SJSA1 (cell line): ENCODE results near the gene CLSTN1. TPM values are rescaled to one million over a fixed set of nuclear protein-coding genes. Genes with fewer than 3 reads are reported as not detected.
"Not testable (repeated sequence)": the region's sequence is repeated elsewhere in the genome, so short reads cannot be mapped to it uniquely, and the experiment has no call there.

Experiments
- DNase-seq, 2 experiments: peaks; one replicate each; pipeline ENCODE4 v3.0.0-alpha.2; 2015 to 2020; ENCODE audit warnings: low spot score in 2 of 2, low read depth in 1 of 2
- H3K27ac ChIP-seq: fragments of 250-450 bp; sonication (Bioruptor Pico); 2 replicates; pipeline ENCODE4 v1.5.1; 2020; ENCODE audit warnings: mild to moderate bottlenecking, moderate library complexity
- H3K27me3 ChIP-seq: fragments of 250-450 bp; sonication (Bioruptor Pico); replicated peaks from 2 replicates; pipeline ENCODE4 v1.5.1; 2020; ENCODE audit warnings: mild to moderate bottlenecking, moderate library complexity
- H3K36me3 ChIP-seq: fragments of 250-450 bp; sonication (Bioruptor Pico); 2 replicates; pipeline ENCODE4 v1.5.1; 2020; ENCODE audit warnings: mild to moderate bottlenecking
- H3K4me1 ChIP-seq: fragments of 250-450 bp; sonication (Bioruptor Pico); replicated peaks from 2 replicates; pipeline ENCODE4 v1.6.1; 2021; ENCODE audit warnings: mild to moderate bottlenecking
- H3K4me3 ChIP-seq: fragments of 250-450 bp; sonication (Bioruptor Pico); 2 replicates; pipeline ENCODE4 v1.5.1; 2020; ENCODE audit warnings: mild to moderate bottlenecking
- H3K9me3 ChIP-seq: fragments of 250-450 bp; sonication (Bioruptor Pico); replicated peaks from 2 replicates; pipeline ENCODE4 v1.5.1; 2020; ENCODE audit warnings: mild to moderate bottlenecking
- total RNA-seq: library from RNA; depleted of rRNA; stranded (reverse); fragments of >200 nt; shearing (Covaris generic); gene quantifications from 2 replicates; pipeline ENCODE4 v1.2.3, GENCODE V29; 2014

The CLSTN1 gene
- total RNA-seq, 1 experiment from 2014 or later = 64.3 TPM

DNA sequence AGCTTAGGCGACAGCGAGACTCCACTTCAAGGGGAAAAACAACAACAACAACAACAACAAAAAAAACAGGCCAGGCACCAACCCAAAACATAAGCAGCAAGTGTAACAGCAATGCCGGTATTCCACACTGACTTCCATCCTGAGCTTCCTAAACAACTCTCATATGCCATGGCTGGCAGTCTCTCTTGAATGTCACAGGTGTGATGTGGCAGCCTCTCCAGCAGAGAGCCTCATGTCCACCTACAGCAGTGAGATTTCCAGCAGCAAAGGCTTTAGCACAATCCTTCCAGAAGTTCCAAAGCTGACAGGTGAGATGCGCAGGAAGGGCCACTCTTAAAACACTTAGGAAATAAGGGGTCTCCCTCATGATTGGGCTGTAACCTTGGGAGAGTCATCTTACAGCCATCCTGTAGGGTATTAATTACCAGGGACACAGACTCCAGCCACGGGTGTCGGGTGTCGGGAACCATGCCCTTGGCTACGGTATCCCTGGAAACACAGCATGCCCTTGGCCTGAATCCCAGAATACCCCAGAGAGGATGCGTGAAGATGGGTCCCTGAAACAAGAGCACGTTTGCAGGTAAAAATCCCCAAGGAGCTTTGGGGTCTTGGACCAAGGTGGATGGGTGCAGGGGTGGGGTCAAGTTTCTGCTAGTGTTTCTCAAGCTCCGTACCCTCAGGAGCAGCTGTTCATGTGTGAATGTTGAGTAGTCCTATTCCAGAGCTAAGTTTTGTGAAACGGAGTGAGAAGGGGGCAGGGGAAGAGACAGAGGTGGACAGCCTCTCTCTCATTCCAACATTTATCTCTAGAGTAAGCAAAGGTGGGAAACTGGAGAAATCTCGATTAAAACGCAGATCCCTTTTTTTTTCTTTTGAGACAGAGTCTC, 31.4 kb downstream of the CLSTN1 start:
- H3K27ac ChIP-seq = no peak overlapping the region
- no peaks in the 10 kb centered on the region; the same call in 1 of the 2 replicates for H3K36me3 ChIP-seq
- no peak overlapping the region for H3K4me3 ChIP-seq
- DNase-seq = no peak
- H3K9me3 ChIP-seq = no peaks in the 10 kb centered on the region
- peaks cover 15% of the 10 kb centered on the region for H3K4me1 ChIP-seq
- no peaks in the 10 kb centered on the region for H3K27me3 ChIP-seq

- H3K36me3 ChIP-seq, H3K9me3 ChIP-seq, H3K27ac ChIP-seq, H3K27me3 ChIP-seq, H3K4me1 ChIP-seq, H3K4me3 ChIP-seq, DNase-seq: not testable (repeated sequence)
Observed at GRCh38 chr1:9789700-9790099, 34.1 kb downstream of the CLSTN1 start.

- no peak overlapping the region for H3K4me3 ChIP-seq
- H3K36me3 ChIP-seq = no peaks in the 10 kb centered on the region; the same call in 1 of the 2 replicates
- DNase-seq = no peak
- H3K27me3 ChIP-seq = no peaks in the 10 kb centered on the region
- no peaks in the 10 kb centered on the region for H3K9me3 ChIP-seq
- no peaks in the 10 kb centered on the region for H3K4me1 ChIP-seq
- H3K27ac ChIP-seq = no peak overlapping the region
Observed at GRCh38 chr1:9787702-9788101, 36.1 kb downstream of the CLSTN1 start.

- H3K4me1 ChIP-seq = no peaks in the 10 kb centered on the region
- no peaks in the 10 kb centered on the region for H3K36me3 ChIP-seq
- H3K27me3 ChIP-seq = no peaks in the 10 kb centered on the region
- H3K27ac ChIP-seq = no peak overlapping the region
- H3K9me3 ChIP-seq = no peaks in the 10 kb centered on the region
- H3K4me3 ChIP-seq = no peak overlapping the region
- no peak for DNase-seq
Observed at GRCh38 chr1:9785406-9785805, 38.4 kb downstream of the CLSTN1 start.

GRCh38 chr1:9784508-9785133, 39.1 kb downstream of the CLSTN1 start:
- no peaks in the 10 kb centered on the region for H3K27me3 ChIP-seq
- no peaks in the 10 kb centered on the region for H3K36me3 ChIP-seq
- no peaks in the 10 kb centered on the region for H3K9me3 ChIP-seq
- H3K27ac ChIP-seq = no peak overlapping the region
- no peaks in the 10 kb centered on the region for H3K4me1 ChIP-seq
- no peak overlapping the region for H3K4me3 ChIP-seq
- no peak for DNase-seq

DNA sequence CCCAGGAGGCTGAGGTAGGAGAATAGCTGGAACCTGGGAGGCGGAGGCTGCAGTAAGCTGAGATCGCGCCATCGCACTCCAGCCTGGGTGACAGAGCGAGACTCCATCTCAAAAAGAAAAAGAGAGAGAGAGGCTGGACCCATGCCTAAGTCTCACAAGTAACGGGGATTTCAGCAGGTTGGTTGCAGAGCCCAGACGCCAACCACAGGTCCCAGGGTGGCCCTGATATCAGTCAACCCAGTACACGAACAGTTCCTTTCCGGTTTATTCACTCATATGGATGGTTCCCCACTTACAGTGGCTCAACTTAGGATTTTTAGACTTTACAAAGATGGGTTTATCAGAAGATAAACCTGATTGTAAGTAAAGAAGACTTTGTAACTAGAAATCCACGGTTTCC, 40.9 kb downstream of the CLSTN1 start:
- no peaks in the 10 kb centered on the region for H3K9me3 ChIP-seq
- H3K4me1 ChIP-seq = no peaks in the 10 kb centered on the region
- DNase-seq = no peak
- H3K4me3 ChIP-seq = no peak overlapping the region
- H3K27ac ChIP-seq = no peak overlapping the region
- no peaks in the 10 kb centered on the region for H3K36me3 ChIP-seq
- H3K27me3 ChIP-seq = no peaks in the 10 kb centered on the region

GRCh38 chr1:9782116-9782751, 41.5 kb downstream of the CLSTN1 start:
- H3K9me3 ChIP-seq = no peaks in the 10 kb centered on the region
- H3K27ac ChIP-seq = no peak overlapping the region
- H3K27me3 ChIP-seq = no peaks in the 10 kb centered on the region
- no peak overlapping the region for H3K4me3 ChIP-seq
- no peak for DNase-seq
- H3K4me1 ChIP-seq = no peaks in the 10 kb centered on the region
- H3K36me3 ChIP-seq = no peaks in the 10 kb centered on the region

- Histone ChIP-seq H3K27me3 (no peaks in the 10 kb centered on the region), H3K36me3 (no peaks in the 10 kb centered on the region), H3K4me3 (no peak overlapping the region), H3K4me1 (no peaks in the 10 kb centered on the region), H3K27ac (no peak overlapping the region), H3K9me3 (no peaks in the 10 kb centered on the region)
- no peak for DNase-seq
Observed at GRCh38 chr1:9780554-9781110, 43.1 kb downstream of the CLSTN1 start.

DNA sequence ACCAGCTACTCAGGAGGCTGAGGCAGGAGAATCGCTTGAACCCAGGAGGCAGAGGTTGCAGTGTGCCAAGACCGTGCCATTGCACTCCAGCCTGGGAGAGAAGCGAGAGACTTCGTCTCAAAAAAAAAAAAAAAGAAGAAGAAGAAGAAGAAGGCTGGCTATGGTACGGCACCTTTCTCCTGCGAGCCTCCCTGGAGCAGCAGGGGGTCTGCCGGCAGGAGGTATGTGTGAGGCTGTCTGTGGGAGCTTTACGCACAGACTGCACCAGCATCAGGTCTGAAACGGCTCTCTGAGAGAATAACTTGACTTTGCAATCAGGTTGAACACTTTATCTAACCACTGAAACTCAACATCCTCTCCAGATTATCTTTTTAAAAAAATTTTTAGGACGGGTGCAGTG, 44.9 kb downstream of the CLSTN1 start:
- no peak overlapping the region for H3K4me3 ChIP-seq
- no peaks in the 10 kb centered on the region for H3K36me3 ChIP-seq
- H3K27ac ChIP-seq = no peak overlapping the region
- H3K27me3 ChIP-seq = no peaks in the 10 kb centered on the region
- H3K4me1 ChIP-seq = no peaks in the 10 kb centered on the region
- DNase-seq = no peak
- H3K9me3 ChIP-seq = no peaks in the 10 kb centered on the region

- H3K4me3 ChIP-seq = no peak overlapping the region
- H3K27me3 ChIP-seq = no peaks in the 10 kb centered on the region
- no peaks in the 10 kb centered on the region for H3K4me1 ChIP-seq
- H3K36me3 ChIP-seq = peaks cover 8% of the 10 kb centered on the region
- no peaks in the 10 kb centered on the region for H3K9me3 ChIP-seq
- H3K27ac ChIP-seq = no peak overlapping the region
- DNase-seq = no peak
Observed at GRCh38 chr1:9776685-9777084, 47.1 kb downstream of the CLSTN1 start.

DNA sequence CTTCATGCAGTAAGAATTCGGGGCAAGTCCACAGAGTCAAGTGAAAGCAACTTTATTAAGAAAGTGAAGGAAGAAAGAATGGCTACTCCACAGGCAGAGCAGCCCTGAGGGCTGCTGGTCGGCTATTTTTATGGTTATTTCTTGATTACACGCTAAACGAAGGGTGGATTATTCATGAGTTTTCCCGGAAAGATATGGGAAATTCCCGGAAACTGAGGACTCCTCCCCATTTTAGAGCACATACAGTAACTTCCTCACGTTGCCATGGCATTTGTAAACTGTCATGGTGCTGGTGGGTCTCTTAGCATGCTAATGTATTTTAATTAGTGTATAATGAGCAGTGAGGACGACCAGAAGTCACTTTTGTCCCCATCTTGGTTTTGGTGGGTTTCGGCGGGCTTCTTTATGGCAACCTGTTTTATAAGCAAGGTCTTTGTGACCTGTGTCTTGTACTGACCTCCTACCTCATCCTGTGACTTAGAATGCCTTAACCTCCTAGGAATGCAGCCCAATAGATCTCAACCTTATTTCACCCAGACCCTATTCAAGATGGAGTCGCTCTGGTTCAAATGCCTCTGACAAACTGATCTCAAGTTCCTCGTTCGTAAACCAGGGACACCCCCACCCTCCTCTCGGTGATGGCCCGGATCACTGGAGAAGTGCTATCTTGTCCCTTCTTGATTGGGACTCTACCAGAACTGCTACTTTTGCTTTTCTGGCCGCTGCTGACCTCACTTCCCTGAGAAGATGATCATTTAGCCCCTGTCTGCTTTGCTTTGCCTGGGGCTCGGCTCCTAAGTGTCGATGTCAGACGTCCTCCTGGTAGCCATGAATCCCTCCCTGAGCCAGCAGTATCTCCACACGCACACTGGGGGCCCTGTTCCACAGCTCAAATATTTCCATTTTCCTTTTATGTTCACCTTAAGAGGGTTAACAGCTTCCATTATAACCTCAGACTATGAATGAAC, 48.8 kb downstream of the CLSTN1 start:
- Histone ChIP-seq H3K27ac (no peak overlapping the region), H3K27me3 (no peaks in the 10 kb centered on the region), H3K4me3 (no peak overlapping the region), H3K36me3 (peaks cover 12% of the 10 kb centered on the region), H3K9me3 (no peaks in the 10 kb centered on the region), H3K4me1 (no peaks in the 10 kb centered on the region)
- DNase-seq = no peak

GRCh38 chr1:9770298-9770697, 53.5 kb downstream of the CLSTN1 start:
- H3K36me3 ChIP-seq = peaks cover 12% of the 10 kb centered on the region
- no peaks in the 10 kb centered on the region for H3K27me3 ChIP-seq
- H3K27ac ChIP-seq = no peak overlapping the region
- no peaks in the 10 kb centered on the region for H3K9me3 ChIP-seq
- no peak overlapping the region for H3K4me3 ChIP-seq
- H3K4me1 ChIP-seq = peaks cover 24% of the 10 kb centered on the region
- no peak for DNase-seq

DNA sequence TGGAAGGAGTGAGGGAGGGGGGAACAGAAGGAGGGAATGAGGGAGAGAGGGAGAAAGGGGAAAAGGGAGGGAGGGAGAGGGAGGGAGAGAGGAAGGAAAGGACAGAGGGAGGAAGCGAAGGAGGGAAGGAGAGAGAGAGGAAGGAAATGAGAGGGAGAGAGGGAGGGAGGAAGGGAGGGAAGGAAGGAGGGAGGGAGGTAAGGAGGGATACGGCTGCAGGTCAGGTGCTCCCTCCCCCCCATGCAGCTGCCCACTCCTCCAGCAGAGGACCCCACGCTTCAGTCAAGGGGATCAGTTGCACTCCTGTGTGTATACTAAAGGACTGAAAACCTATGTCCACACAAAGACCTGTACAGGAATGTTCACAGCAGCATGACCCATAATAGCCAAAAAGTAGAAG, 54.8 kb downstream of the CLSTN1 start:
- peaks cover 12% of the 10 kb centered on the region for H3K36me3 ChIP-seq
- no peak overlapping the region for H3K27ac ChIP-seq
- no peaks in the 10 kb centered on the region for H3K27me3 ChIP-seq
- peaks cover 30% of the 10 kb centered on the region for H3K4me1 ChIP-seq
- no peaks in the 10 kb centered on the region for H3K9me3 ChIP-seq
- H3K4me3 ChIP-seq = no peak overlapping the region
- no peak for DNase-seq
